GM10266 (cell line): ENCODE data around the gene DGKI.
A peak's percentile ranks its signal among the peaks of the same experiment; 100 is the strongest.

Experiments
- DNase-seq: peaks from one replicate; pipeline ENCODE4 v3.0.0; 2012; ENCODE audit errors: extremely low spot score
- CTCF ChIP-seq: IDR thresholded peaks from 2 replicates; pipeline ENCODE4 v1.5.1; 2012; ENCODE audit warnings: mild to moderate bottlenecking, low read depth; ENCODE audit not compliant: control insufficient read depth, insufficient read depth; ENCODE audit errors: missing control alignments

DGKI gene

GRCh38 chr7:137635874-137636273, 210.9 kb downstream of the DGKI start:
- no peak for DNase-seq
- no peak for TF ChIP-seq CTCF

- TF ChIP-seq CTCF: no peak
- no peak for DNase-seq
Observed at GRCh38 chr7:137635132-137635531, 211.6 kb downstream of the DGKI start.

- no peak for DNase-seq
- TF ChIP-seq CTCF: no peak
Observed at GRCh38 chr7:137634356-137634755, 212.4 kb downstream of the DGKI start.

- no peak for DNase-seq
- TF ChIP-seq CTCF: no peak
Observed at GRCh38 chr7:137633133-137633532, 213.6 kb downstream of the DGKI start.

GRCh38 chr7:137628216-137628615, 218.6 kb downstream of the DGKI start:
- no peak for DNase-seq
- no peak for TF ChIP-seq CTCF

GRCh38 chr7:137626469-137627067, 220.2 kb downstream of the DGKI start:
- peak; percentile 69 for TF ChIP-seq CTCF
- DNase-seq: peak; percentile 45

GRCh38 chr7:137625197-137625596, 221.6 kb downstream of the DGKI start:
- no peak for DNase-seq
- no peak for TF ChIP-seq CTCF
